Stimulated activated CD4-positive, alpha-beta T cell treated with anti-CD3 and anti-CD28 coated beads, TNF-alpha, amount 100 ng/mL, for 4 hours (primary cell): ENCODE data around the gene FAT1.

Experiments
- DNase-seq, 3 experiments: peaks; one replicate each; pipeline ENCODE4 v3.0.0-alpha.2; 2020; ENCODE audit warnings: low read depth in 3 of 3

Gene FAT1

GRCh38 chr4:186651624-186652023, 72.0 kb downstream of the FAT1 start:
- DNase-seq: no peak

GRCh38 chr4:186651181-186651603, 72.5 kb downstream of the FAT1 start:
- no peak for DNase-seq

- DNase-seq: no peak
Measured at GRCh38 chr4:186650401-186651180, 73.1 kb downstream of the FAT1 start.

GRCh38 chr4:186647821-186648220, 75.8 kb downstream of the FAT1 start:
- no peak for DNase-seq

GRCh38 chr4:186644737-186645261, 78.9 kb downstream of the FAT1 start:
- no peak for DNase-seq

GRCh38 chr4:186644311-186644638, 79.4 kb downstream of the FAT1 start:
- no peak for DNase-seq

- DNase-seq: no peak
Measured at GRCh38 chr4:186643501-186644310, 80.0 kb downstream of the FAT1 start.

GRCh38 chr4:186642998-186643397, 80.7 kb downstream of the FAT1 start:
- no peak for DNase-seq

- DNase-seq: no peak
Measured at GRCh38 chr4:186642530-186642929, 81.1 kb downstream of the FAT1 start.

- DNase-seq: no peak
Measured at GRCh38 chr4:186634591-186635128, 89.0 kb downstream of the FAT1 start.

GRCh38 chr4:186633844-186634243, 89.8 kb downstream of the FAT1 start:
- DNase-seq: no peak

- DNase-seq: no peak
Measured at GRCh38 chr4:186630128-186630527, 93.5 kb downstream of the FAT1 start.

GRCh38 chr4:186628058-186628711, 95.5 kb downstream of the FAT1 start:
- no peak for DNase-seq

GRCh38 chr4:186627226-186627865, 96.3 kb downstream of the FAT1 start:
- no peak for DNase-seq

- DNase-seq: no peak
Measured at GRCh38 chr4:186624951-186625350, 98.7 kb downstream of the FAT1 start.

- DNase-seq: no peak
Measured at GRCh38 chr4:186623546-186623945, 100.1 kb downstream of the FAT1 start.

- DNase-seq: no peak
Measured at GRCh38 chr4:186622788-186623464, 100.7 kb downstream of the FAT1 start.

GRCh38 chr4:186621959-186622553, 101.6 kb downstream of the FAT1 start:
- no peak for DNase-seq

- no peak for DNase-seq
Measured at GRCh38 chr4:186619088-186619487, 104.6 kb downstream of the FAT1 start.

GRCh38 chr4:186617921-186618320, 105.7 kb downstream of the FAT1 start:
- no peak for DNase-seq

GRCh38 chr4:186607490-186607889, 116.2 kb downstream of the FAT1 start:
- DNase-seq: no peak
